HepG2 (cell line): Measurements from ENCODE around the gene UCP3.

Source experiments
- CTCF ChIP-seq: sonication (generic); formaldehyde crosslinking; IDR thresholded peaks from 2 replicates; pipeline ENCODE4 v1.5.0; 2020; ENCODE audit warnings: mild to moderate bottlenecking, missing genetic modification reagents, moderate library complexity
- FOXA1 ChIP-seq, 2 experiments: fragments of 450-650 bp in 1 of 2; sonication (generic) in 1 of 2; formaldehyde crosslinking in 1 of 2; IDR thresholded peaks; 2 replicates each; pipeline versions ENCODE4 v1.4.0 to v1.6.1; 2016 to 2020; ENCODE audit warnings: missing genetic modification reagents in 1 of 2
- GFI1 ChIP-seq: sonication (generic); formaldehyde crosslinking; IDR thresholded peaks from 2 replicates; pipeline ENCODE4 v1.5.0; 2020; ENCODE audit warnings: missing genetic modification reagents, mild to moderate bottlenecking, borderline replicate concordance
- GLI4 ChIP-seq: sonication (generic); formaldehyde crosslinking; IDR thresholded peaks from 2 replicates; pipeline ENCODE4 v1.5.1; 2020; ENCODE audit warnings: missing genetic modification reagents, mild to moderate bottlenecking, moderate library complexity, borderline replicate concordance
- JUND ChIP-seq: sonication (generic); formaldehyde crosslinking; IDR thresholded peaks from 2 replicates; pipeline ENCODE4 v1.8.0; 2022; ENCODE audit warnings: mild to moderate bottlenecking, missing genetic modification reagents
- POLR2A ChIP-seq, 2 experiments: IDR thresholded peaks; 2 replicates each; pipeline ENCODE4 v1.6.1; 2011; ENCODE audit warnings: low read depth in 2 of 2, low read length in 2 of 2, mild to moderate bottlenecking in 1 of 2, moderate library complexity in 1 of 2; ENCODE audit not compliant: insufficient read depth in 1 of 2
- ZBED4 ChIP-seq: sonication (generic); formaldehyde crosslinking; IDR thresholded peaks from 2 replicates; pipeline ENCODE4 v1.4.0; 2020; ENCODE audit warnings: missing genetic modification reagents, borderline replicate concordance
- ZNF367 ChIP-seq: sonication (generic); formaldehyde crosslinking; IDR thresholded peaks from 2 replicates; pipeline ENCODE4 v1.4.0; 2020; ENCODE audit warnings: missing genetic modification reagents, borderline replicate concordance
- TF ChIP-seq, protein P1 (sequence below): IDR thresholded peaks from 2 replicates; pipeline ENCODE4 v1.6.1; 2016

DNA sequence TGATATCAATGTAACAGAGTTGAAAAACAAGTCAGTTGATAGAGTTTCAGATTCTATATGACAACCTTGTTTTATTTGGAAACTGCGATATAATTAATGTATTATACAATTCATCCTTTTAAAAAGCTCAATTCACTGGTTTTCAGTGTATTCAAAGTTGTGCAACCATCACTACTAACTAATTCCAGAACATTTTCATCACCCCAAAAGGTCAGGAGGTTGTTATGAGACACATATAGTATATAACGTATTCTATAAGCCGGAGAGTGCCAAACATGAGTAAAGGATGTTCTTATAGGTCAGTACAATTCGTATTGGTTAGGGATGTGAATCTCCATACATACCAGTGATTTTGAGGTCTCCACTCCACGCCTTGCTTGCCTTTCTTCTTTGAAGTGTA lies 40.1 kb upstream of the UCP3 start:
- TF ChIP-seq CTCF (CRISPR knock-in tag) (no peak), ZNF367 (CRISPR knock-in tag) (no peak), GFI1 (CRISPR knock-in tag) (no peak), ZBED4 (no peak), POLR2A (IDR thresholded peaks at IDR 0.05; ENCODE audit: insufficient read depth in 1 of 2, low read depth in 2 of 2, low read length in 2 of 2) (no peak), JUND (no peak), FOXA1 (IDR thresholded peaks at IDR 0.05) (no peak), FOXA1 (CRISPR knock-in tag; IDR thresholded peaks at IDR 0.05) (no peak), GLI4 (CRISPR knock-in tag) (no peak)
- TF ChIP-seq, protein P1, sequence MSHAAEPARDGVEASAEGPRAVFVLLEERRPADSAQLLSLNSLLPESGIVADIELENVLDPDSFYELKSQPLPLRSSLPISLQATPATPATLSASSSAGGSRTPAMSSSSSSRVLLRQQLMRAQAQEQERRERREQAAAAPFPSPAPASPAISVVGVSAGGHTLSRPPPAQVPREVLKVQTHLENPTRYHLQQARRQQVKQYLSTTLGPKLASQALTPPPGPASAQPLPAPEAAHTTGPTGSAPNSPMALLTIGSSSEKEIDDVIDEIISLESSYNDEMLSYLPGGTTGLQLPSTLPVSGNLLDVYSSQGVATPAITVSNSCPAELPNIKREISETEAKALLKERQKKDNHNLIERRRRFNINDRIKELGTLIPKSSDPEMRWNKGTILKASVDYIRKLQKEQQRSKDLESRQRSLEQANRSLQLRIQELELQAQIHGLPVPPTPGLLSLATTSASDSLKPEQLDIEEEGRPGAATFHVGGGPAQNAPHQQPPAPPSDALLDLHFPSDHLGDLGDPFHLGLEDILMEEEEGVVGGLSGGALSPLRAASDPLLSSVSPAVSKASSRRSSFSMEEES = no peak
